NT2/D1 (cell line): Measurements from ENCODE around the gene MS4A6E.

Experiments
- SUZ12 ChIP-seq: IDR thresholded peaks from 2 replicates; pipeline ENCODE4 v1.6.1; 2011; ENCODE audit not compliant: insufficient read length, insufficient read depth; ENCODE audit errors: extremely low read depth
- YY1 ChIP-seq: IDR thresholded peaks from 2 replicates; pipeline ENCODE4 v1.6.1; 2011; ENCODE audit not compliant: insufficient read length, insufficient read depth
- ZNF274 ChIP-seq: IDR thresholded peaks from 2 replicates; pipeline ENCODE4 v1.6.1; 2011; ENCODE audit warnings: mild to moderate bottlenecking, low read depth, low read length

DNA sequence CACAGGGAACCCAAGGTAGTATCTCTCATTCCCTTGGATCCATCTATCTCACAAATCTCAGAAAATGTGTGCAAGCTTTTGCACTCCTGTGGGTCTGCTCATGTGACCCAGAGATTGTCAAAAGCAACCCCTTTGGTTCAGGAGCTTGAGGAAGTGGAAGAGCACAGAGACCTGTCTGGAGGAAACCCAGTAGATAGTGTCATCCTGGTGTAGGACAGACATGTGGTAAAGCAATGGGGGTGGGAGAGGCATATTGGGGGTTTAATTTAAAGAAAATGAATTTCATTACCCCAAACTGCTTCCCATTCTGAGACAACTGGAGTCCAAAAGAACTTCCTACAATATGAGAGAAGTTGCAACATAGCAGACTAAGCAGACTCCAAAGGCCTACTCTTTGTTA, 63.4 kb downstream of the MS4A6E start:
- TF ChIP-seq ZNF274: no peak
- TF ChIP-seq SUZ12: no peak
- TF ChIP-seq YY1: no peak
